Adrenal gland (tissue), 12 donors: ENCODE measurements around the gene HOXD4. TPM values are rescaled to one million over a fixed set of nuclear protein-coding genes. Genes with fewer than 3 reads are reported as not detected.
A peak's percentile ranks its signal among the peaks of the same experiment; 100 is the strongest.

Experiments
- DNase-seq, 7 donors: peaks; one replicate each; pipeline ENCODE4 v3.0.0-alpha.2; 2019 to 2020
- H3K27ac ChIP-seq, 5 donors: fragments of 200-600 bp; sonication (generic) in 4 of 5; 1 replicate in 3 of 5; 2 replicates in 2 of 5; pipeline versions ENCODE4 v1.5.1 to v1.8.0; 2016 to 2020; ENCODE audit warnings: mild to moderate bottlenecking in 1 of 5
- H3K27me3 ChIP-seq: fragments of 200-600 bp; 2 replicates; pipeline ENCODE4 v1.8.0; 2021
- H3K36me3 ChIP-seq, 2 donors: fragments of 200-600 bp; replicated peaks in 1 of 2; 1 replicate in 1 of 2; 2 replicates in 1 of 2; pipeline versions ENCODE4 v1.5.1 to v1.8.0; 2018 to 2022
- H3K4me1 ChIP-seq, 2 donors: fragments of 200-600 bp; replicated peaks in 1 of 2; 1 replicate in 1 of 2; 2 replicates in 1 of 2; pipeline versions ENCODE4 v1.5.1 to v1.8.0; 2018 to 2021
- H3K4me3 ChIP-seq, 4 donors: fragments of 200-600 bp; sonication (generic) in 3 of 4; one replicate each; pipeline ENCODE4 v1.5.1; 2016 to 2018
- H3K9me3 ChIP-seq, 3 donors: fragments of 200-600 bp; sonication (generic) in 1 of 3; replicated peaks in 1 of 3; 1 replicate in 2 of 3; 2 replicates in 1 of 3; pipeline versions ENCODE4 v1.5.1 to v1.8.0; 2016 to 2021
- POLR2A ChIP-seq, 2 donors: fragments of 450-650 bp; IDR thresholded peaks; one replicate each; pipeline ENCODE4 v1.6.1; 2017; ENCODE audit warnings: antibody characterized with exemption in 2 of 2, mild to moderate bottlenecking in 2 of 2, moderate library complexity in 1 of 2
- WGBS, 4 donors: extraction: QIAGEN DNeasy Blood & Tissue Kit in 2 of 4; methylation state at CpG; one replicate each; pipeline versions ENCODE4 v1.1.5 to v1.1.7; 2013 to 2017; 5-methylcytosine and 5-hydroxymethylcytosine counted together
- intact Hi-C, 2 donors: fragments of 100-400 bp; cut with DNase I; formaldehyde crosslinking; loops; one replicate each; pipeline versions ENCODE4 v1.14.1 to v1.15.0; 2022 to 2023
- polyA plus RNA-seq, 3 donors: library from polyadenylated mRNA; stranded (reverse); fragments of 200-250 nt in 2 of 3; fragments of 350-450 nt in 1 of 3; fragmentation: Illumina TruSeq in 1 of 3; extraction: RNeasy Lipid Tissue Mini Kit (QIAGEN cat#74804) in 1 of 3; gene quantifications; one replicate each; pipeline ENCODE4 v1.2.3, GENCODE V29; 2013 to 2014
- total RNA-seq, 9 donors: library from RNA; depleted of rRNA in 4 of 9; stranded (reverse); fragments of >200 nt in 4 of 9; fragments of 120-200 nt in 1 of 9; fragmentation: NEBNext Ultra II Directional in 1 of 9; extraction: Animal tissue kit (Norgen Biotek cat#: 25700) in 1 of 9; gene quantifications; one replicate each; pipeline versions ENCODE4 v1.1.0 to v1.2.4, GENCODE V29; 2013 to 2023
- TF ChIP-seq, protein P1 (sequence below), 6 experiments: fragments of 450-650 bp in 4 of 6; fragments of 200-600 bp in 2 of 6; sonication (generic) in 1 of 6; IDR thresholded peaks; 1 replicate in 5 of 6; 2 replicates in 1 of 6; pipeline versions ENCODE4 v1.5.1 to v1.8.0; 2016 to 2021; ENCODE audit warnings: antibody characterized with exemption in 6 of 6, mild to moderate bottlenecking in 2 of 6, moderate library complexity in 1 of 6
- donor health status: healthy with polysubstance abuse.
- donor health status: Bipolar disorder and iron deficiency.
- donor health status: DM: yes; HTN: yes; CAD: no.
- donor health status: DM: no; HTN: no; CAD: no.
- donor health status: DM: no; HTN: no; CAD: no.
- donor health status: DM: yes; HTN: yes; CAD: no.

HOXD4 gene
- total and polyA plus RNA-seq, 12 donors, result 1.9 to 38.5 (median 9.3) TPM

DNA sequence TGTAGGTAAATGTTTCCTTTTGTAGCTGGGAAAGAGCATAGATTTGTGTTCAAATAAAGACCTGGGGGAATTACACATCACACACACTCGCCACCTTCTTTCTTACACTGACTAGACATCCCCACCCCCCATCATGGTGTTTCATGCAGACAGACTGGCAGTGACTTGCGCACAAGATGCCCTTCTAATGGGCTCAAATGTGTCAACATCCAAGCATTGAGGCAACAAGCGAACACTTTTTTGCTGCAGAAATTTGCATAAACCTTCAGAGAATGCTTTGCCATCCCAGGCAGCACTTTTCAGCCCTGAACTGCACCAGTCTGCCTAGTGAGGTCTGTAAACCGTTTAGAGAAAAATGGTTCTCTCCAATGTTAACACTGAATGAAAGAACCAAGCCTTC is 17.3 kb upstream of the HOXD4 start:
- H3K9me3 ChIP-seq, result no peaks in the 10 kb centered on the region
- peak overlapping the region in 3 of 5 donors; percentile 94 to 97 (median 97) for H3K27ac ChIP-seq
- H3K4me3 ChIP-seq, result no peak overlapping the region
- intact Hi-C loops, result no loop called here
- peak in 2 of 7 donors; percentile 15 to 42 for DNase-seq
- H3K36me3 ChIP-seq, result peaks cover 0 to 2% of the 10 kb centered on the region in 2 donors
- no peaks in the 10 kb centered on the region for H3K27me3 ChIP-seq
- TF ChIP-seq, protein P1, sequence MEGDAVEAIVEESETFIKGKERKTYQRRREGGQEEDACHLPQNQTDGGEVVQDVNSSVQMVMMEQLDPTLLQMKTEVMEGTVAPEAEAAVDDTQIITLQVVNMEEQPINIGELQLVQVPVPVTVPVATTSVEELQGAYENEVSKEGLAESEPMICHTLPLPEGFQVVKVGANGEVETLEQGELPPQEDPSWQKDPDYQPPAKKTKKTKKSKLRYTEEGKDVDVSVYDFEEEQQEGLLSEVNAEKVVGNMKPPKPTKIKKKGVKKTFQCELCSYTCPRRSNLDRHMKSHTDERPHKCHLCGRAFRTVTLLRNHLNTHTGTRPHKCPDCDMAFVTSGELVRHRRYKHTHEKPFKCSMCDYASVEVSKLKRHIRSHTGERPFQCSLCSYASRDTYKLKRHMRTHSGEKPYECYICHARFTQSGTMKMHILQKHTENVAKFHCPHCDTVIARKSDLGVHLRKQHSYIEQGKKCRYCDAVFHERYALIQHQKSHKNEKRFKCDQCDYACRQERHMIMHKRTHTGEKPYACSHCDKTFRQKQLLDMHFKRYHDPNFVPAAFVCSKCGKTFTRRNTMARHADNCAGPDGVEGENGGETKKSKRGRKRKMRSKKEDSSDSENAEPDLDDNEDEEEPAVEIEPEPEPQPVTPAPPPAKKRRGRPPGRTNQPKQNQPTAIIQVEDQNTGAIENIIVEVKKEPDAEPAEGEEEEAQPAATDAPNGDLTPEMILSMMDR (IDR thresholded peaks at IDR 0.05), result no peak
- no peak for TF ChIP-seq POLR2A (IDR thresholded peaks at IDR 0.05)
- peaks cover 25 to 43% of the 10 kb centered on the region in 2 donors for H3K4me1 ChIP-seq
- 72 to 82% (median 78%) methylated on average over 4 of the region's 4 CpGs for WGBS, 4 donors

DNA sequence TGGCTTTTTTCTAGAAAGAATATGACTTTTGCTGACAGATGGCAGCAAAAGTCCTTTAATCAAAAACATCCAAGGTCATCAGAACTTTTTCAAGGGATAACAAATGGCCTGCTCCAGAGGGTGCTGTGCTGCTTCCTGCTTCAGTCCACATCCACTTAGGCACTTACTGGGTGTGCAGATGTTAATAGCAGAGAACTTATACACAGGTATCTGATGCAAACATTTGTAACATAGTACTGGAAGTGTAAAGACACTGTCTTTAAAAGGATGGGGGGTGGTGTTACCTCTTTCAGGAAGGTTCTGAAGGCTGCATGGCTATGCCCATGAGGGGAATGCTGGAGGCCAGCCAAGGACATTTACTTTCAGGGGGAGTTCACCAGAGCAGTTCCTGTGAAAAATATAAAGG is 16.3 kb upstream of the HOXD4 start:
- H3K4me3 ChIP-seq, result no peak overlapping the region
- TF ChIP-seq, protein P1 (IDR thresholded peaks at IDR 0.05), result no peak
- TF ChIP-seq POLR2A (IDR thresholded peaks at IDR 0.05), result peak in 1 of 2 donors; percentile 16
- H3K9me3 ChIP-seq, result no peaks in the 10 kb centered on the region
- peak in 3 of 7 donors; percentile 21 to 57 (median 27) for DNase-seq
- H3K36me3 ChIP-seq, result peaks cover 0 to 2% of the 10 kb centered on the region in 2 donors
- intact Hi-C loops, result no loop called here
- H3K27me3 ChIP-seq, result no peaks in the 10 kb centered on the region
- peak overlapping the region in 4 of 5 donors; percentile 90 to 97 (median 96) for H3K27ac ChIP-seq
- peaks cover 34 to 53% of the 10 kb centered on the region in 2 donors for H3K4me1 ChIP-seq

DNA sequence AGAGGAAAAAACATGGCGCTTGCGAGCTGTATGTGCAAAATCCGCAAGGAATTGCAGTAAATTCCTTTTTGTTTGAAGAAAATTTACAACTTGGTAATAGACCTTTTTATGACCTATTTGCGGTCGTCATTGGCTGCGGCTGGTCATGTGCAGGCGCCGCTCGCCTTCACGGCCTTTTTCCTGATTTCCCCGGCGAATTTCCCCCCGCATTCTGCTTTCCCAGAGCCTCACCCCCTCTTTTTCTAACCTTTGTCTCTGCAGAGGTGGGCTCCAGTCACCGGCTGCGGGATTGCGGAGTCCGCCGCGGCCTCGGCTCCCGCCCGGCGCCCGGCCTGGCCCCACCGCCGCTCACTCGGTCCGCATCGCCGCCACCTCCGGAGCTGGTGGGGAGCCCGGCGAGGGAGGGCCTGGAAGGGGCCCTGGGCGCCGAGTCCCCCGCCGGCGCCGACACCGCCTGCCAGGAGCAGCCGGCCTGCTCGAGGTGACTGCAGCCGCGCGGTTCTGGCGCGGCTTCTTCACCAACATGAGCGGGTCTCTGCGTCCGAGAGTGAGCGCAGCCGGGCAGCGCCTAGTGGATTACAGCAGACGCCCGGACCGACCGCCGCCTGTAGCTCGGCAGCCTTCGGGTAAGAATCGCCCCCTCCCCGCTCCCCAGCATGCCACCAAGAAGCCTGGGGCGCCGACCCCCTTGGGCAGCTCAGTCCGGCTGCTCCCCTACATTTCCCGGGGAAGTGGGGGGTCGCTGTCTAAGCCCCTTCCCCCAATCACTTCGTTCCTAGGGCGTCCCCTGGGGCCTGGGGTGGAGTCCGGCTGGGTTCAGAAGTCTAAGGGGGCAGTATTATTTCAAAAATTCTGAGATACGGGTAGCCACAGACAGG is 14.7 kb upstream of the HOXD4 start:
- peak overlapping the region; percentile 64 to 97 (median 94) for H3K27ac ChIP-seq
- H3K4me1 ChIP-seq, result peaks cover 34 to 60% of the 10 kb centered on the region in 2 donors
- DNase-seq, result peak; percentile 54 to 73 (median 63)
- peaks cover 0 to 2% of the 10 kb centered on the region in 2 donors for H3K36me3 ChIP-seq
- TF ChIP-seq, protein P1 (IDR thresholded peaks at IDR 0.05), result no peak
- TF ChIP-seq POLR2A (IDR thresholded peaks at IDR 0.05), result peak; percentile 41 to 56
- no peaks in the 10 kb centered on the region for H3K27me3 ChIP-seq
- peak overlapping the region; percentile 14 to 96 (median 32) for H3K4me3 ChIP-seq
- 0 to 1% (median 1%) methylated on average over 20 to 71 of the region's 71 CpGs for WGBS, 4 donors
- intact Hi-C loops, result no loop called here
- H3K9me3 ChIP-seq, result no peaks in the 10 kb centered on the region

DNA sequence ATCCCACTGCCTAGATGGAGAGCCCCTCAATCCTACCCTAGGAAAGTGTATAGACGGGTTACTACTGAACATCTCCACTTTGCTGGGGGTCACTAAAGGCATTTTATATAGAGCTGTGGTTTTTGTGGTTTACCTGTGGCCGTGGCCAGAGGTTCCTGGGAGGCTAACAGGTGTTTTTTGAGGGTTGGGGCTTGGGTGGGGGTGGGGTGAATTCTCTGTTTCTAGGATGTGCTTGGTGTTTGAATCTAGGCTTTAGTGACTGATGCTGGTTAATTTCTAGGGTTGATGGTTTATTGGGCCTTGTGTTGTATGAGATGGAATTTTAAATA is 14.1 kb upstream of the HOXD4 start:
- 13 to 25% (median 13%) methylated on average over 1 to 2 of the region's 2 CpGs for whole genome bisulfite sequencing, 4 donors
- H3K27ac ChIP-seq, result peak overlapping the region in 4 of 5 donors; percentile 90 to 97 (median 96)
- peaks cover 31 to 56% of the 10 kb centered on the region in 2 donors for H3K4me1 ChIP-seq
- no peaks in the 10 kb centered on the region for H3K9me3 ChIP-seq
- peaks cover 0 to 2% of the 10 kb centered on the region in 2 donors for H3K36me3 ChIP-seq
- TF ChIP-seq, protein P1 (IDR thresholded peaks at IDR 0.05), result no peak
- TF ChIP-seq POLR2A (IDR thresholded peaks at IDR 0.05), result no peak
- H3K27me3 ChIP-seq, result no peaks in the 10 kb centered on the region
- peak in 2 of 7 donors; percentile 14 to 41 for DNase-seq
- intact Hi-C loops, result no loop called here
- peak overlapping the region in 3 of 4 donors; percentile 22 to 96 (median 42) for H3K4me3 ChIP-seq
